HEK293 (cell line): Measurements from ENCODE around the gene PODN.

Experiments
- CTCF ChIA-PET: fragments of 350-600 bp; formaldehyde crosslinking; extraction: SDS; loops from one replicate; lab custom pipeline; 2021; ENCODE audit warnings: antibody characterized with exemption; lab: Yijun Ruan, JAX
- POLR2A ChIA-PET: fragments of 300-600 bp; formaldehyde crosslinking; extraction: SDS; loops from one replicate; lab custom pipeline; 2020; ENCODE audit warnings: antibody characterized with exemption, inconsistent platforms; lab: Yijun Ruan, JAX
- H3K27ac ChIP-seq: fragments of 200-500 bp; sonication (Bioruptor generic); 2 replicates; pipeline ENCODE4 v1.5.1; 2014; ENCODE audit warnings: low read depth, low read length, control low read depth, inconsistent platforms; ENCODE audit errors: extremely low read depth
- H3K36me3 ChIP-seq, 2 experiments: fragments of 200-500 bp in 1 of 2; sonication (Bioruptor generic) in 1 of 2; 1 replicate in 1 of 2; 2 replicates in 1 of 2; pipeline ENCODE4 v1.5.1; 2014 to 2017; ENCODE audit warnings: inconsistent platforms in 2 of 2, low read length in 2 of 2; ENCODE audit not compliant: control insufficient read depth in 2 of 2, insufficient read depth in 1 of 2
- H3K4me1 ChIP-seq: fragments of 200-500 bp; sonication (Bioruptor generic); 2 replicates; pipeline ENCODE4 v1.5.1; 2014; ENCODE audit warnings: mild to moderate bottlenecking, low read length, inconsistent platforms; ENCODE audit not compliant: control insufficient read depth, insufficient read depth
- H3K4me3 ChIP-seq: 2 replicates; pipeline ENCODE4 v1.5.1; 2011; ENCODE audit warnings: low read depth, mild to moderate bottlenecking, control low read depth, low read length, moderate library complexity
- H3K9me3 ChIP-seq: fragments of 200-500 bp; sonication (Bioruptor generic); 2 replicates; pipeline ENCODE4 v1.5.1; 2014; ENCODE audit warnings: low read depth, low read length, inconsistent platforms; ENCODE audit not compliant: control insufficient read depth, insufficient read depth
- KLF16 ChIP-seq: fragments of 450-650 bp; formaldehyde crosslinking; IDR thresholded peaks from 2 replicates; pipeline ENCODE4 v1.5.1; 2017; ENCODE audit warnings: missing biosample characterization, missing genetic modification characterization
- RBAK ChIP-seq: fragments of 450-650 bp; formaldehyde crosslinking; IDR thresholded peaks from 2 replicates; pipeline ENCODE4 v1.5.1; 2016; ENCODE audit warnings: missing biosample characterization, missing genetic modification characterization
- SETDB1 ChIP-seq: IDR thresholded peaks from one replicate; pipeline ENCODE4 v1.6.1; 2017; ENCODE audit warnings: mild to moderate bottlenecking, low read length, moderate library complexity, mixed read lengths; ENCODE audit not compliant: insufficient read length
- TRIM28 ChIP-seq: IDR thresholded peaks from 2 replicates; pipeline ENCODE4 v1.6.1; 2011; ENCODE audit warnings: low read length, control low read depth, borderline replicate concordance
- ZBTB11 ChIP-seq: fragments of 450-650 bp; formaldehyde crosslinking; conservative IDR thresholded peaks from 2 replicates; pipeline ENCODE4 v1.5.1; 2016; ENCODE audit warnings: low read depth, missing biosample characterization, missing genetic modification characterization
- ZBTB17 ChIP-seq: fragments of 450-650 bp; formaldehyde crosslinking; IDR thresholded peaks from 2 replicates; pipeline ENCODE4 v1.5.1; 2016; ENCODE audit warnings: missing biosample characterization, missing genetic modification characterization
- ZBTB20 ChIP-seq: fragments of 450-650 bp; formaldehyde crosslinking; IDR thresholded peaks from 2 replicates; pipeline ENCODE4 v1.5.1; 2016; ENCODE audit warnings: missing biosample characterization, missing genetic modification characterization
- ZBTB26 ChIP-seq: fragments of 450-650 bp; formaldehyde crosslinking; optimal IDR thresholded peaks from 2 replicates; pipeline ENCODE3; 2016; ENCODE audit warnings: missing biosample characterization, mild to moderate bottlenecking, missing genetic modification characterization
- ZBTB6 ChIP-seq: fragments of 450-650 bp; formaldehyde crosslinking; IDR thresholded peaks from 2 replicates; pipeline ENCODE4 v1.5.1; 2017; ENCODE audit warnings: missing biosample characterization, missing genetic modification characterization
- ZEB2 ChIP-seq: fragments of 450-650 bp; formaldehyde crosslinking; IDR thresholded peaks from 2 replicates; pipeline ENCODE4 v1.5.1; 2016; ENCODE audit warnings: missing biosample characterization, missing genetic modification characterization
- ZFHX2 ChIP-seq: fragments of 450-650 bp; formaldehyde crosslinking; conservative IDR thresholded peaks from 2 replicates; pipeline ENCODE4 v1.5.1; 2016; ENCODE audit warnings: missing biosample characterization, missing genetic modification characterization
- ZFP37 ChIP-seq: fragments of 450-650 bp; formaldehyde crosslinking; IDR thresholded peaks from 2 replicates; pipeline ENCODE4 v1.5.1; 2016; ENCODE audit warnings: missing biosample characterization, missing genetic modification characterization
- ZNF112 ChIP-seq: fragments of 450-650 bp; formaldehyde crosslinking; IDR thresholded peaks from 2 replicates; pipeline ENCODE4 v1.5.0; 2017; ENCODE audit warnings: missing biosample characterization, missing genetic modification characterization
- ZNF16 ChIP-seq: fragments of 450-650 bp; formaldehyde crosslinking; IDR thresholded peaks from 2 replicates; pipeline ENCODE4 v1.5.1; 2016; ENCODE audit warnings: low read depth, missing biosample characterization, missing genetic modification characterization
- ZNF223 ChIP-seq: fragments of 450-650 bp; formaldehyde crosslinking; IDR thresholded peaks from 2 replicates; pipeline ENCODE4 v1.5.1; 2016; ENCODE audit warnings: missing biosample characterization, missing genetic modification characterization
- ZNF341 ChIP-seq: fragments of 450-650 bp; formaldehyde crosslinking; IDR thresholded peaks from 2 replicates; pipeline ENCODE4; 2016; ENCODE audit warnings: low read depth, missing biosample characterization, missing genetic modification characterization
- ZNF473 ChIP-seq: fragments of 450-650 bp; formaldehyde crosslinking; IDR thresholded peaks from 2 replicates; pipeline ENCODE4 v1.5.1; 2017; ENCODE audit warnings: missing biosample characterization, missing genetic modification characterization
- ZNF555 ChIP-seq: fragments of 450-650 bp; formaldehyde crosslinking; conservative IDR thresholded peaks from 2 replicates; pipeline ENCODE4 v1.5.1; 2017; ENCODE audit warnings: missing biosample characterization, mild to moderate bottlenecking, missing genetic modification characterization, inconsistent platforms
- ZNF624 ChIP-seq: fragments of 450-650 bp; formaldehyde crosslinking; IDR thresholded peaks from 2 replicates; pipeline ENCODE4 v1.5.1; 2017; ENCODE audit warnings: missing biosample characterization, missing genetic modification characterization
- ZNF626 ChIP-seq: fragments of 450-650 bp; sonication (Bioruptor Pico); formaldehyde crosslinking; IDR thresholded peaks from 2 replicates; pipeline ENCODE4 v1.5.1; 2018; ENCODE audit warnings: missing biosample characterization, missing genetic modification characterization, inconsistent platforms
- ZNF768 ChIP-seq: fragments of 450-650 bp; formaldehyde crosslinking; IDR thresholded peaks from 2 replicates; pipeline ENCODE4 v1.5.1; 2018; ENCODE audit warnings: missing biosample characterization, mild to moderate bottlenecking, missing genetic modification characterization
- ZNF830 ChIP-seq: fragments of 450-650 bp; IDR thresholded peaks from 2 replicates; pipeline ENCODE4 v1.5.0; 2018; ENCODE audit warnings: missing biosample characterization, missing genetic modification characterization, low read depth, mild to moderate bottlenecking, moderate library complexity

PODN gene

GRCh38 chr1:53112271-53112774, 50.3 kb downstream of the PODN start:
- POLR2A ChIA-PET = no interaction called here
- H3K9me3 ChIP-seq = no peaks in the 10 kb centered on the region
- TF ChIP-seq ZNF341 (tag by site-specific recombination) = no peak
- TF ChIP-seq ZNF555 = no peak
- peak; percentile 44 for TF ChIP-seq SETDB1
- peak; percentile 97 for TF ChIP-seq RBAK (tag by site-specific recombination)
- TF ChIP-seq ZFHX2 = no peak
- peak; percentile 28; the same call in 1 of the 2 replicates for TF ChIP-seq TRIM28
- TF ChIP-seq, all 188 proteins: peak for 3
- CTCF ChIA-PET = interaction anchor here (1.2 kb wide), 1 partner anchor 10 kb away, joined by 3 read pairs; no protein-coding TSS in a partner anchor
- Histone ChIP-seq H3K4me3 (no peak overlapping the region), H3K4me1 (peaks cover 12% of the 10 kb centered on the region), H3K36me3 (no peaks in the 10 kb centered on the region), H3K27ac (no peak overlapping the region)

- H3K27ac ChIP-seq = no peak overlapping the region
- H3K9me3 ChIP-seq = no peaks in the 10 kb centered on the region
- ChIA-PET POLR2A (no interaction called here), CTCF (no interaction called here)
- H3K36me3 ChIP-seq = no peaks in the 10 kb centered on the region
- no peak overlapping the region for H3K4me3 ChIP-seq
- peaks cover 12% of the 10 kb centered on the region for H3K4me1 ChIP-seq
- no peak for TF ChIP-seq ZNF473 (tag by site-specific recombination)
- TF ChIP-seq ZEB2 (tag by site-specific recombination) = no peak
- TF ChIP-seq ZBTB20 (tag by site-specific recombination) = no peak
- no peak for TF ChIP-seq ZNF16 (tag by site-specific recombination)
- no peak for TF ChIP-seq KLF16 (tag by site-specific recombination)
- no peak for TF ChIP-seq ZNF768 (tag by site-specific recombination)
- no peak for TF ChIP-seq ZNF223
- no peak for TF ChIP-seq ZBTB11 (tag by site-specific recombination)
- TF ChIP-seq ZNF112 = no peak
- TF ChIP-seq ZNF830 = no peak
- no peak for TF ChIP-seq ZNF624
- TF ChIP-seq ZBTB17 (tag by site-specific recombination) = no peak
- no peak for TF ChIP-seq ZFP37 (tag by site-specific recombination)
- TF ChIP-seq ZBTB26 (tag by site-specific recombination) = no peak
- TF ChIP-seq ZNF626 (tag by site-specific recombination) = no peak
- no peak for TF ChIP-seq ZBTB6 (tag by site-specific recombination)
These were observed 50.8 kb downstream of the PODN start for GRCh38 chr1:53112861-53113260.
